GM18526 (cell line): Measurements from ENCODE around the gene TXN.

Experiments
- POLR2A ChIP-seq: IDR thresholded peaks from 3 replicates; pipeline ENCODE4 v1.6.1; 2011; ENCODE audit not compliant: insufficient read length; ENCODE audit errors: extremely low read depth

Gene TXN

DNA sequence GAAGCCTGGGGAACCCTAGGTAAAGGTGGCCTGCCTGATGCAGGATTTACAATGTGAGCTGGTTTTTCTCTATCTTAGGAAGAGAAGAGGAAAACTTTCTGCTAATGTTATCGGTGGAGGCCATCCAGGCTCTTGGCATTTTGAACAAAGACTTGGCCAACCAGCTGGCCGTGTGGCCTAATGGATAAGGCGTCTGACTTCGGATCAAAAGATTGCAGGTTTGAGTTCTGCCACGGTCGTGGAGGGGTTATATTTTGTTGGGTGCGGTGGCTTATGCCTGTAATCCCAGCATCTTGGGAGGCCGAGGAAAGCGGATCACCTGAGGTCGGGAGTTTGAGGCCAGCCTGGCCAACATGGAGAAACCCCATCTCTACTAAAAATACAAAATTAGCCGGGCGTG is 58.0 kb downstream of the TXN start:
- TF ChIP-seq POLR2A: no peak

DNA sequence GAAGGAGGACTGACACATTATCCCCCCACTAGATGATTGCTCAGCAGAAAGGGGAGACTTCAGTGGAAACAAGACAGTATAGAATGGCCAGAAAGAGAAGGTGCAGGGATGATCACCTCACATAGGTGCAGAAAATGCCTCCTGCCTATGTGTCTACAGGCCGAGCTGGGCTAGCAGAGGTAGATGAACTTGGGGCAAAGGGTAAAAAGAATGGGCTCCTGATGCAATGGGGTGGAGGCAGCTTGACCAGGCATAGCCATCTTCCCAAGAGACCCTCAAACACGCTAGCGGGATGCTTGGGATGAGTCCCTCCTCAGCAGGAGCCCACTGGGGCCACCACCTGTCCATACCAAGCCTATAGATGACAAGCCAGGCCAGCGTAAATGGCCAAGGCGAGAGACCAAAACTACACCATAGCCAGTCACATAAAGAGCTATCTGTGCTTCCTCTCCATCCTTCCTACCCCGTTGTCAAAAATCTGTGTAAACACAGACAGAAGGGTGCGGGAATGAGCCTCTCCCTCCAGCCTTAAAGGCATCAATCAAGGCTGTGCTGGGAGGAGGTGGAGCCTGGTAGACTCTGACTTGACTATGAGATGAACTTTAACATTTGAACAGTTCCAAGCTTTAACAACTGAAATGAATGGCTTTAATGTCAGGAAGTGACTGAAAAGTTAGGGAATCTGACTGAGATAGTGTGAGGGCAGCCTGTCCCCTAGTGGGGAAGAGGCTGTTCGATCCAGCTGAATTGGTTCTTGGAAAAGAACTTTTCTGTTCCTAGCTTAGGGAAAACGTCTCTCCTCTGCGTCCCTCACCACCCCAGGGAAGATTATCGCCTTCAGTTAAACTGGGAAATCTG is 58.7 kb downstream of the TXN start:
- TF ChIP-seq POLR2A: no peak
